ENCODE measurements around the gene SLC25A21. TPM values are rescaled to one million over a fixed set of nuclear protein-coding genes. Genes with fewer than 3 reads are reported as not detected.
"Not testable (repeated sequence)": the region's sequence is repeated elsewhere in the genome, so short reads cannot be mapped to it uniquely, and the experiment has no call there.

The SLC25A21 gene
- total RNA-seq: not detected

GRCh38 chr14:37172024-37172869 is at the start of gene SLC25A21:
SLC25A21 (minus strand) TSS chr14:37172606.
- DNase-seq: no peak
- no peaks in the 10 kb centered on the region for H3K36me3 Mint-ChIP-seq (ENCODE audit: low read depth)
- POLR2A ChIA-PET: no interaction called here
- CTCF ChIA-PET: no interaction called here
- H3K27me3 Mint-ChIP-seq: peaks cover 12% of the 10 kb centered on the region
- no peak within 1 kb of the TSS for H3K27ac Mint-ChIP-seq
- no peak within 1 kb of the TSS for H3K4me3 Mint-ChIP-seq
- H3K9me3 Mint-ChIP-seq: peaks cover 2% of the 10 kb centered on the region
- H3K4me1 Mint-ChIP-seq: no peaks in the 10 kb centered on the region

DNA sequence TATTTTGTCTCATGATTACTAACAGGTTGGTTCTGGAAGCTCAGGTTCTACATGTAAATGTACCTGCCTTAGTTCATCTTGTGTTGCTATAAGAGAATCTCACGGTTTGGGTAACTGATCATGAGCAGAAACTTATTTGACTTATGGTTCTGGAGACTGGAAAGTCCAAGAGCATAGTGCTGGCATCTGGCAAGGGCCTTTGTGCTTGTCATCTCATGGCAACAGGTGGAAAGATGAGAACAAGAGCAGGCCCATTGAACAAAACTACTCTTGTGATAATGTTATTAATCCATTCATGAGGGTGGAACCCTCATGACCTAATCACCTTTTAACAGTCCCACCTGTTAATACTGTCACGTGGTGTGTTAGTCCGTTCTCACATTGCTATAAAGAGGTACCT is 48.7 kb upstream of the SLC25A21 start:
- Mint-ChIP-seq H3K27me3 (no peaks in the 10 kb centered on the region), H3K36me3 (ENCODE audit: low read depth) (no peaks in the 10 kb centered on the region), H3K4me3 (no peak overlapping the region), H3K9me3 (peaks cover 13% of the 10 kb centered on the region), H3K4me1 (no peaks in the 10 kb centered on the region), H3K27ac (no peak overlapping the region)
- ChIA-PET POLR2A (no interaction called here), CTCF (interaction anchor here (1.7 to 1.9 kb wide), 2 partner anchors 8 to 9 kb away, joined by 4 to 7 read pairs; no protein-coding TSS in a partner anchor)
- no peak for DNase-seq

GRCh38 chr14:37215345-37215744 is 42.9 kb upstream of the SLC25A21 start:
- H3K4me3 Mint-ChIP-seq: no peak overlapping the region
- peaks cover 8% of the 10 kb centered on the region for H3K9me3 Mint-ChIP-seq
- CTCF ChIA-PET: no interaction called here
- DNase-seq: no peak
- no peaks in the 10 kb centered on the region for H3K4me1 Mint-ChIP-seq
- H3K36me3 Mint-ChIP-seq (ENCODE audit: low read depth): no peaks in the 10 kb centered on the region
- H3K27me3 Mint-ChIP-seq: no peaks in the 10 kb centered on the region
- POLR2A ChIA-PET: no interaction called here
- H3K27ac Mint-ChIP-seq: no peak overlapping the region

GRCh38 chr14:37213016-37213415 is 40.6 kb upstream of the SLC25A21 start:
- Mint-ChIP-seq H3K4me1 (no peaks in the 10 kb centered on the region), H3K36me3 (ENCODE audit: low read depth) (no peaks in the 10 kb centered on the region), H3K27ac (no peak overlapping the region), H3K27me3 (no peaks in the 10 kb centered on the region), H3K9me3 (peaks cover 9% of the 10 kb centered on the region), H3K4me3 (no peak overlapping the region)
- CTCF ChIA-PET: no interaction called here
- POLR2A ChIA-PET: no interaction called here
- no peak for DNase-seq

GRCh38 chr14:37210448-37210847 is 38.0 kb upstream of the SLC25A21 start:
- no peaks in the 10 kb centered on the region for H3K27me3 Mint-ChIP-seq
- no peaks in the 10 kb centered on the region for H3K4me1 Mint-ChIP-seq
- H3K9me3 Mint-ChIP-seq: peaks cover 11% of the 10 kb centered on the region
- POLR2A ChIA-PET: no interaction called here
- no peak overlapping the region for H3K4me3 Mint-ChIP-seq
- H3K27ac Mint-ChIP-seq: no peak overlapping the region
- DNase-seq: no peak
- CTCF ChIA-PET: no interaction called here
- no peaks in the 10 kb centered on the region for H3K36me3 Mint-ChIP-seq (ENCODE audit: low read depth)

DNA sequence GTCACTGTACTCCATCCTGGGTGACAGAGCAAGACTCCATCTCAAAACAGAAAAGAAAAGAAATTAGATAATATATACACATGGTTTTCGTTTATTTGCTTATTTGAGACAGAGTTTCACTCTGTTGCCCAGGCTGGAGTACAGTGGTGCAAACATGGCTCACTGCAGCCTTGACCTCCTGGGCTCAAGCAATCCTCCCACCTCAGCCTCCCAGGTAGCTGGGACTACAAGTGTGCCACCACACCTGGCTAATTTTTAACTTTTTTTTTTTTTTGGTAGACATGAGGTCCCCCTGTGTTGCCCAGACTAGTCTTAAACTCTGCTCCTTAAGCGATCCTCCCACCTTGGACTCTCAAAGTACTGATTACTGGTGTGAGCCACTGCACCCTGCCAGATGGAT is 37.2 kb upstream of the SLC25A21 start:
- H3K4me3 Mint-ChIP-seq; POLR2A ChIA-PET; H3K4me1 Mint-ChIP-seq; H3K27me3 Mint-ChIP-seq; H3K27ac Mint-ChIP-seq; H3K36me3 Mint-ChIP-seq (ENCODE audit: low read depth); CTCF ChIA-PET; DNase-seq: not testable (repeated sequence)
- H3K9me3 Mint-ChIP-seq: peaks cover 11% of the 10 kb centered on the region

- H3K4me3 Mint-ChIP-seq; H3K4me1 Mint-ChIP-seq; H3K36me3 Mint-ChIP-seq (ENCODE audit: low read depth); H3K27me3 Mint-ChIP-seq; POLR2A ChIA-PET; CTCF ChIA-PET; H3K9me3 Mint-ChIP-seq; DNase-seq; H3K27ac Mint-ChIP-seq: not testable (repeated sequence)
Observed at GRCh38 chr14:37205623-37206605, 33.5 kb upstream of the SLC25A21 start.

DNA sequence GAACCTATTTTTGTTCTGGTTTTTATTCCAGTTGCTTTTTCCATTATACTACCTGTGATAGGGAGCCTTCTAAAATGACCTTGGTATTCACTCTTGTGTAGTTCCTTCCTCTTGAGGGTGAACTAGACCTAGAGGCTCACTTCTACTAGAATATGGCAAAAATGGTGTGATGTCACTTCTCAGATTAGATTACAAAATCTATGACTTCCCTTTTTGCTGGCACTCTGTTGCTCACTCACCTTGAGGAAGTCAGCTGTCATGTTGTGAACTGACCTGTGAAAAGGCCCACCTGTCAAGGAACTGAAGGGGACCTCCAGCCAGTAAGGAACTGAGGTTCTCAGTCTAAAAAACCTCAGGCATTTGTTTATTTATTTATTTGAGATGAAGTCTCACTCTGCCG is 31.0 kb upstream of the SLC25A21 start:
- DNase-seq: no peak
- H3K27ac Mint-ChIP-seq: no peak overlapping the region
- H3K36me3 Mint-ChIP-seq (ENCODE audit: low read depth): no peaks in the 10 kb centered on the region
- peaks cover 2% of the 10 kb centered on the region for H3K27me3 Mint-ChIP-seq
- H3K4me1 Mint-ChIP-seq: no peaks in the 10 kb centered on the region
- ChIA-PET POLR2A (no interaction called here), CTCF (interaction anchor here (0.6 kb wide), 1 partner anchor 700 kb away, joined by 3 read pairs; no protein-coding TSS in a partner anchor)
- H3K4me3 Mint-ChIP-seq: no peak overlapping the region
- peaks cover 2% of the 10 kb centered on the region for H3K9me3 Mint-ChIP-seq

DNA sequence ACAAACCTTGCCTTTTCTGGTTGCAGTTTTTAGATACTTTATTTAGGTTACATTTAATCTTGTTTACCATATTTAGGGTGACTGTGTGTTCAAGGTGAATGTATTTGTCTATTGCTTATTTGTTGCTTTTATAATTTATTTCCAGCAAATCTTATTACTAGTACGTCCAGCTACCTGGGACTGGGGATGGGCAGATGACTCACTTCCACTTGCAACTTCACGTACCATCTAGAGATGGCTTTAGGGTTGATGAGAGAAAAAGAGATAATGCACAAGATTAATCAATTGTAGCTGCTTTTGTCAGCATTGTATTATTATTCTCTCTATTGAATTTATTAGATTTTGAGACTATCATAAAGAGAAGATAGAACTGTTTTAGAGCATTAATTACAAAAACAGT is 30.4 kb upstream of the SLC25A21 start:
- H3K4me3 Mint-ChIP-seq: no peak overlapping the region
- peaks cover 4% of the 10 kb centered on the region for H3K4me1 Mint-ChIP-seq
- H3K36me3 Mint-ChIP-seq (ENCODE audit: low read depth): no peaks in the 10 kb centered on the region
- no peak overlapping the region for H3K27ac Mint-ChIP-seq
- DNase-seq: no peak
- POLR2A ChIA-PET: no interaction called here
- CTCF ChIA-PET: no interaction called here
- peaks cover 2% of the 10 kb centered on the region for H3K9me3 Mint-ChIP-seq
- peaks cover 8% of the 10 kb centered on the region for H3K27me3 Mint-ChIP-seq

DNA sequence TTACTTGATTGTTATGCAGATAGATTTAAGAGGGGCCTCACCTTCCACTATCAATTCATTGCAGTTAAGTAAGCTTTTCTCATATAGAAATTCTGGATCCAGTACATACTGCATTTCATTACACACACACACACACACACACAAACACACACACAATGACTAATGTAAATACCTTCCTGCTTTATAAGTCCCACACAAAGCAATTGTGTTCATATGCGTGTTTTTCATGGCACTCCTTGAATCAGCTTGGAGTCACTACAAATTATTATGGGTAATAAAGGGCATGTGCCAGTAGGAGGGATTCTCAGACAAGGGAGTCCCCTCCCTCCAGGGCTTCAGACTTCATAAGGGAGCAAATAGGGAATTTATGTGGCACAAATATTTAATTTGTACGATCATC is 29.9 kb upstream of the SLC25A21 start:
- Mint-ChIP-seq H3K4me3 (no peak overlapping the region), H3K27me3 (peaks cover 12% of the 10 kb centered on the region), H3K36me3 (ENCODE audit: low read depth) (no peaks in the 10 kb centered on the region), H3K9me3 (peaks cover 2% of the 10 kb centered on the region), H3K4me1 (peaks cover 8% of the 10 kb centered on the region), H3K27ac (no peak overlapping the region)
- no peak for DNase-seq
- CTCF ChIA-PET: no interaction called here
- POLR2A ChIA-PET: no interaction called here

DNA sequence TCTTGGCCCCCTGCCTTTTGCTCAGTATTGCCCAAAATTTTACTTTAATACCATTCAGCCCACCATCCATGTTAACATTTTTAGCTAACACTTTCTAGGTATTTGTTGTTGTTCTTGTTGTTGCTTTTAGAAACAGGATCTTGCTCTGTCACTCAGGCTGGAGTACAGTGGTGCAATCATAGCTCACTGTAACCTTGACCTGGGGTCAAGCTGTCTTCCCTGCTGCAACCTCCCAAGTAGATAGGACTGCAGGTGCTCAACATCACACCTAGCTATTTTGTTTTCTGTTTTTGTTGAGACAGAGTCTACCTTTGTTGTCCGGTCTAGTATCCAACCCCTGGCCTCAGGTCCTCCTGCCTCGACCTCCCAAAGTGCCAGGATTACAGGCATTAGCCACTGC is 29.3 kb upstream of the SLC25A21 start:
- ChIA-PET POLR2A (no interaction called here), CTCF (no interaction called here)
- no peak for DNase-seq
- no peak overlapping the region for H3K27ac Mint-ChIP-seq
- no peaks in the 10 kb centered on the region for H3K9me3 Mint-ChIP-seq
- peaks cover 8% of the 10 kb centered on the region for H3K4me1 Mint-ChIP-seq
- H3K27me3 Mint-ChIP-seq: peaks cover 12% of the 10 kb centered on the region
- no peak overlapping the region for H3K4me3 Mint-ChIP-seq
- no peaks in the 10 kb centered on the region for H3K36me3 Mint-ChIP-seq (ENCODE audit: low read depth)

- no peak overlapping the region for H3K27ac Mint-ChIP-seq
- no peak for DNase-seq
- no peaks in the 10 kb centered on the region for H3K36me3 Mint-ChIP-seq (ENCODE audit: low read depth)
- peaks cover 8% of the 10 kb centered on the region for H3K4me1 Mint-ChIP-seq
- peaks cover 18% of the 10 kb centered on the region for H3K27me3 Mint-ChIP-seq
- ChIA-PET POLR2A (no interaction called here), CTCF (no interaction called here)
- no peak overlapping the region for H3K4me3 Mint-ChIP-seq
- H3K9me3 Mint-ChIP-seq: no peaks in the 10 kb centered on the region
Observed at GRCh38 chr14:37198907-37199306, 26.5 kb upstream of the SLC25A21 start.

- ChIA-PET CTCF (no interaction called here), POLR2A (no interaction called here)
- Mint-ChIP-seq H3K4me1 (peaks cover 8% of the 10 kb centered on the region), H3K27ac (no peak overlapping the region), H3K27me3 (peaks cover 18% of the 10 kb centered on the region), H3K36me3 (ENCODE audit: low read depth) (no peaks in the 10 kb centered on the region), H3K9me3 (no peaks in the 10 kb centered on the region), H3K4me3 (peak overlapping the region; percentile 55)
- no peak for DNase-seq
Observed at GRCh38 chr14:37198273-37198598, 25.8 kb upstream of the SLC25A21 start.

All from activated CD4-positive, alpha-beta memory T cell treated with anti-CD3 and anti-CD28 coated beads, Interleukin-2, amount 10 ng/mL, durations not matched to agents 7 days and 5 days (primary cell).